HG03108 (cell line): ENCODE measurements around the gene ZNF544.

Experiments
- ATAC-seq: cut with Tn5 transposase; IDR thresholded peaks from one replicate; pipeline ENCODE4 v1.9.1; 2021; ENCODE audit warnings: moderate library complexity; ENCODE audit not compliant: unreplicated experiment

ZNF544 gene

GRCh38 chr19:58228585-58229254, at the start of gene ZNF544:
Gene ZNF544, plus strand, starts transcription at chr19:58228914. Its CDS starts 15,110 bp downstream, at chr19:58244024.
- peak; percentile 94 for ATAC-seq

- ATAC-seq: no peak
Observed at GRCh38 chr19:58181902-58182576, 46.7 kb upstream of the ZNF544 start.

GRCh38 chr19:58182577-58182988, 46.1 kb upstream of the ZNF544 start:
- no peak for ATAC-seq

GRCh38 chr19:58182989-58183816, 45.5 kb upstream of the ZNF544 start, which contains the start of gene ZNF274:
Gene ZNF274, plus strand, starts transcription at chr19:58183061. Its CDS starts 905 bp downstream, at chr19:58183966.
- peak; percentile 87 for ATAC-seq

- ATAC-seq: no peak
Observed at GRCh38 chr19:58183817-58184215, 44.9 kb upstream of the ZNF544 start.

GRCh38 chr19:58196901-58197616, 31.7 kb upstream of the ZNF544 start:
- no peak for ATAC-seq

GRCh38 chr19:58203814-58204475, 24.8 kb upstream of the ZNF544 start:
- no peak for ATAC-seq

- no peak for ATAC-seq
Observed at GRCh38 chr19:58204566-58204965, 24.1 kb upstream of the ZNF544 start.

GRCh38 chr19:58209577-58209976, 19.1 kb upstream of the ZNF544 start:
- no peak for ATAC-seq

- ATAC-seq: no peak
Observed at GRCh38 chr19:58212336-58213074, 16.2 kb upstream of the ZNF544 start.

- ATAC-seq: no peak
Observed at GRCh38 chr19:58213075-58213369, 15.7 kb upstream of the ZNF544 start.

GRCh38 chr19:58217069-58217481, 11.6 kb upstream of the ZNF544 start:
- ATAC-seq: no peak

GRCh38 chr19:58217607-58218391, 10.9 kb upstream of the ZNF544 start:
- no peak for ATAC-seq

GRCh38 chr19:58218899-58219298, 9.8 kb upstream of the ZNF544 start:
- no peak for ATAC-seq

GRCh38 chr19:58227964-58228584, 640 bp upstream of the ZNF544 start:
- ATAC-seq: no peak

- no peak for ATAC-seq
Observed at GRCh38 chr19:58229255-58229639, 533 bp downstream of the ZNF544 start.

- no peak for ATAC-seq
Observed at GRCh38 chr19:58237324-58237723, 8.6 kb downstream of the ZNF544 start.

GRCh38 chr19:58243351-58243750, 14.6 kb downstream of the ZNF544 start:
- ATAC-seq: no peak

- no peak for ATAC-seq
Observed at GRCh38 chr19:58248886-58249285, 20.2 kb downstream of the ZNF544 start.
